ENCODE results near the gene NEK3.
"Not testable (repeated sequence)": the region's sequence is repeated elsewhere in the genome, so short reads cannot be mapped to it uniquely, and the experiment has no call there.

NEK3 gene

DNA sequence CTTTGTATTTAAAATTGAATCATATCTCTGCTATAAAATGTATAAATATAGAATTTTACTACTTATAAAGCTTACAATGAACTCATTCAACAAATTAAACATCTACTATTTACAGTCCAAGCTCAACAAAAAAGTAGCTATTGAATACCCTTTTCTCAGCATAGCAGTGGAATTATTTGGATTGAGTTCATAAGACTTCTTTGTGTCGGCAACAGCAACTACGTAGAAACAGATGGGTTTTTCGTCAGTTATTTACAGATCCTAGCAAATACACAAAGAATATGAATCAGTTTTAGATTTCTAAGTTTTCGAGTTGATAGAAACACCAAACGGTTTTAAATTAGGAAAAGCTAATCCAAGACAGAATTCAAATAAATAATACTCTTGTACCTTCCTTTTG lies 10.4 kb upstream of the NEK3 start:
- DNase-seq, result no peak

DNA sequence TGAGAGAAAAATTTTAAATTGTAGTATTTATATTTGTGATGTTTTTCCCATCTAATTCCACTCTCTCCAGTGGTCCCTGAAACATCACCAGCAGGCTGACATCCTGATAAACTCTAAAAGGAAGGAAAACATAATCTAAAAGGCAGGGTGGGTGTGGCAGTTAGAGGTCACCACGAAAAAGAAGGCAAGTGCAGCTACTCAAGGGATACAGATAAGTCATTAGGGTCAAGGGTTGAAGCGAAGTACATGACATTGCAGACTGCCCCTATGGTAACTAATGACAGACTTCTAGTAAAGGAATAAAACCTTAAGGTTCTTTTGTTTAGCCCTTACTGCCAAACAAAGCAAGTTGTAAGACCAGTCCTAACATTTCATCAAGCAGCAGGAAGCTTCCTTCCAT lies 6.0 kb upstream of the NEK3 start:
- DNase-seq, result no peak

DNA sequence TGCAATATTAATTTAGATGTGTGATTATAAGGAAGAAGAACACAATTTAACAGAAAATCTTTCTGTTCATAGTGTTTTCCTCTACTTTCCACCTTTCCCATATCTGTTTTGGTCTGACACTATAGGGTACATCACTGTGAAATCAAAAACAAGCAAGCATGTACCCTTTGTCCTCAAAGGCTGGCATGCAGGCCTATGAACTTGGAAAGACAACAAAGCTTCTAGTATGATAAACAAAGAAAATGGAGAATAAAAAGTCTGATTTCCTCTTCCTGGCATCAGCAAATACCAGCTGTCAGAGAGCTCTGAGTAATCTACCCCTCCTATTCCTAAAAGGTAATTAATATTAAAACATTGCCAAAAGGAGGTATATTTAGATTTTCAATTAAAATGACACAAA lies 5.6 kb upstream of the NEK3 start:
- DNase-seq, result no peak

DNA sequence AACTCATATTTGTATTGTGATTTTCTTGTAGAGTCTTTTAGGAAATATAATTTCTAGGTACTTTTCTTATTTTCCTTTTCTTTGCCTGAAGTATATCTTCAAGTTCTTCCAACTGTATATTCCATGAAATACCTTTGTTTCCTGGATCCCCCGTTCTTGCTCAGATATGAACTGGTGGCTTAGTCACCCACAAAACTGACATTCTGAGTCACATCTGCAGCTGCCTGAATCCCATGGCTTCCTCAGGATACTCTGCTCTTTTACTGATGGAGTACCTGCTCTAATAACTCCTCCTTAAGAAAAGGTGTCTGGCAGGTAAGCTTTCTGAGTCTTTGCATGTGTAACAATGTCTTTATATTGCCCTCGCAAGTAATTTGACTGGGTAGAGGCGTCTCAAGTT lies 4.5 kb upstream of the NEK3 start:
- not testable (repeated sequence) for DNase-seq

DNA sequence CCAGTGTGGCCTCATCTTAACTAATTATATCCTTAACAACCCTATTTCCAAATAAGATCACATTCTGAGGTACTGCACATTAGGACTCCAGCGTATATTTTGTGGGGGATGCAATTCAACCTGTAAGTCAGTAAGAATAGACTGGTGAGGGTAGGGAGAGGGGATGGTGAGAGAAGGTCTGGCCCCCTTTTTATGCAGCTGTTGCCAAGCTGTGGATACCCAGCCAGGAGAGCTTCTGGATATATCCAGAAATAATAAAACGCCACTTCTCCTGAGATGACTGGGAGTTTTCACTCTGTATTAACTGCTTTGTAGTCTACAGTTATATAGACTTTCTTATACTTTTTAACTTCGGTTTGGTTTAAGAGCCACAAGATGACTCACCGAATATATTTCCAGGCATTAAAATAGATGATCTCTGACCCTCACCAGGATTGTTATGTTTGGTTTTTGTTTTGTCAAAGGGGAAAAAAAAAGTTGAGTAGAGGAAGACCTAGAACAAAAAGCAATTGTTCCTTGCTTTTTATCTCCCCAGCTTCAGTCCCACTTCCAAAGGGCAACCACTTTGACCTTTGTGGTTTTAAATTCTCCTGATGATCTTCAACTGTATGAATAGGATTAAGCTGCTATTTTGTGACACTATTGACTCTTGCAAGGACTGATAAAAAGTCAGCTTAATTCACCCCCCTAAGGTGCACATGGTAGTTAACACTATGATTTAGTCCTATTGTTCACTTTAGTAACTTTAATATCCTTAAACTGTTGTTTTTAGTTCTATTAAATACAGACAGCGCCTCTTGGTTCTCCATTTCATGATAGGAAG lies 3.1 kb upstream of the NEK3 start:
- DNase-seq, result no peak

DNA sequence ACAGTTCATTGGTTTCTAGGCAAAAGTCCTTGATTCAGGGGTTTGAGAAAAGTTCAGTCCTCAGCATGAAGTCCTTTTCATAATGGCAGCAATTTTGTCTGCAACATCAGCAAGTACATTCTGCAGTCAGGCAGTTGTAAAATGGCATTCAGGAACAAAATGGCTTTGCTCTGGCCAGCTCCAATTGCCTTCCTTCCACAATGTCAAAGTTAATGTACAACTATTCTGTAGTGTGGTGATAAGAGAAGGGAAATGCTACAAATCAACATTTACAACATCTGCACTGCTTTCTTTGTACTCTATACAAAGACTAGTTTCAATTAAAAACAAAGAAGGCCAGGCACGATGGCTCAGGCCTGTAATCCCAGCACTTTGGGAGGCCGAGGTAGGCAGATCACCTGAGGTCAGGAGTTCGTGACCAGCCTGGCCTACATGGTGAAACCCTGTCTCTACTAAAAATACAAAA lies 1.8 kb upstream of the NEK3 start:
- DNase-seq, result no peak

DNA sequence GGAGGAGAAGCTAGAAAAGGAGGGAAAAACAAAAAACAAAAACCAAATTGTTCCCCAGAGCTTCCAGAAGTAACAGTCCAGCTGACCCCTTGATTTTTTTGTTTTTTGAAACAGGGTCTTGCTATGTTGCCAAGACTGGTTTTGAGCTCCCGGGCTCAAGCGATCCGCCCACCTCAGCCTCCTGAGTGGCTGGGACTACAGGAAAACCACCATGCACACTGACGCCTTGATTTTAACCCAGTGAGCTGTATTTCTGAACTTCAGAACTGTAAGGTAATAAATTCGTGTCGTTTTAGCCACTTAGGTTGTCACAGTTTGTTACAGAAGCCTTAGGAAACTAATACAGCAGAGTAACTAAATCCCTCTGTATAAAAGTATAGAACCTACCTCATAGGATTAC lies 1.1 kb upstream of the NEK3 start:
- no peak for DNase-seq

DNA sequence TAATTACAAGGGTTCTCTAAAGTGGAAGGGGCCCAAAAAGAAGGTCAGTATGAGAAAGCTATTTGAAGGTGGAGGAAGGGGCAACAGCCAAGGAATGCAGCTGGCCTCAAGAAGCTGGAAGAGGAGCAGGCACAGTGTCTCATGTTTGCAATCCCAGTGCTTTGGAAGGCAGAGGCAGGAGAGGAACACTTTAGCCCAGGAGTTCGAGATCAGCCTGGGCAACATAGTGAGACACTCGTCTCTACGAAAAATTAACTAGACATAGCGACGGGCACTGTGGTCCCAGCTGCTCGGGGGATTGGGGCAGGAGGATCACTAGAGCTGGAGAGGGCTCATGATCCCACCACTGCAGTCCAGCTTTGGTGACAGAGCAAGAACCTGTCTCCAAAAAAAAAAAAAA lies 656 bp upstream of the NEK3 start:
- no peak for DNase-seq

DNA sequence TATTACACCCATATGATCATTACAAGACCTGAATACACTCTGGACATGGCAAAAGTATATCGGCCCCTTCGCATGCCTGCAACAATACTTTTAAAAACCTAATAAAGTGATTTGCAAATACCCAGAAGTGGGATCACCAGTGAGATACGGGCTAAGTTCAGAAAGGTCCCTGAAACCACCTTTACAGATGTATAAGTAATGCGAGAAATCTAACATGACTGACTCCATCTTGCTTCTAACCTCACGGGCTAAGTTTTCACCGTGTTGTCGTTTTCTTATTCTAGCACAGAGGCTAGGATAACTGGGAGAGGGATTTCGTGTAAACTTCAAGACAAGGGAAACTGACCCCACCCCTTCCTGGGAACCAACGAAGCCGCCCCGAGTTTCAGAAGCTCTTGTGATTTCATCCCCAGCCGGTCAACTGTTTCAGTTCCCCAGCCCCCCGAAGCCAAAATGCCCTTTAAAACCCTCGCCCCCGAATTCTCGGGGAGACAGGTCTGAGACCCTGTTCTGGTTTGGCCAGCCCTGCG lies 703 bp downstream of the NEK3 start:
- peak; percentile 37 for DNase-seq

DNA sequence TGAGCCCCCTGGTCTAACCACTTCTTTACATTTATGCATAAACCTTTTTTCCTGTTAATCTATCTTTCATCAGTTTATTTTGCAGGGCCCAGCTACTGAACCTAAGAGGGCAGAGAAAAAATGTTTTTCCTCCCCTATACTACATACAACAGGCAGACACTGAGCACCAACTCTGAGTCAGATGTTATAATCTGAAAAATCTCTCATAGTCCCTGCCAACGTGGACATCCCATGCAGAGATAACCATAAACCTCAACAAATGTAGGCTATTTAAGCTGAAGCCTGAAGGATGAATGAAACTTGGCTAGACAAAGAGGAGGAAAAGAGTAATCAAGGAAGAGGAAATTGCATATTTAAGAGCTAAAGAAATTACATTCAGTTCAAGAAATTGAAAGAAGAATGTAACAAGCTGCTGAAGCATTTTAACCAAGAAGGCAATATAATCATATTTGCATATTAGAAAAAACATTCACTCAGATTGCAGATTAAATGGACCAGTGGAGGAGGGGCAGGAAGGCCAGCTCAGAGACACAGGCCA lies 2.6 kb downstream of the NEK3 start:
- no peak for DNase-seq

DNA sequence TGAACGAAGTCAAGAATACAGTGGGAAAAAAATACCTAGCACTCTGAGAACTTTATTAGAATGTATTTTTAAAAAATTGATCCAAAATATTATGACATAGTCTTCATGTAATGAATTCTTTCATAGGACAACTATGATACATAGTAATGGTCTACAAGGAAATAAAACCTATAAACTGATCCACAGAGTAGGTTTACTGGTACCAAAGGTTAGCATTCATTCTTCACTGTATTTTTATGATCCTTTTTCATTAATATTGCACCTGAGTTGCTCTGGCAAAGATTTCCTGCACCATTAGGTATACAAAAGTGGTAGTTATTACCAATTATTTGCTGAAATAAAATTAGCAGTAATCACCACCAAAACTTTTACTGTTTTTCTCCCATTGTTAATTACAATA lies 4.2 kb downstream of the NEK3 start:
- no peak for DNase-seq

DNA sequence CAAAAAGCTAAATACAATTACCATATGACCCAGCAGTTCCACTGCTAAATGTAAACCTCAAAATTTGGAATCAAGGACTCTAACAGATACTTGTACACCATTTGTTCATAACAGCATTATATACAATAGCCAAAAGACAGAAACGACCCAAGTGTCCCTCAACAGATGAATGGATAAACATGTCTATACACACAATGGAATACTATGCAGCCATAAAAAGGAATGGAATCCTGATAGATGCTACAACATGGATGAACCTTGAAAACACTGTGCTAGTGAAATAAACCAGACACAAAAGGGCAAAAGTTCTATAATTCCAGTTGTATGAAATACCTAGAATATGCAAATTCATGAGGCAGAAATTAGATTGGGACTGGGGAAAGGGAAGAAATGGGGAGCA lies 12.2 kb downstream of the NEK3 start:
- DNase-seq, result no peak

DNA sequence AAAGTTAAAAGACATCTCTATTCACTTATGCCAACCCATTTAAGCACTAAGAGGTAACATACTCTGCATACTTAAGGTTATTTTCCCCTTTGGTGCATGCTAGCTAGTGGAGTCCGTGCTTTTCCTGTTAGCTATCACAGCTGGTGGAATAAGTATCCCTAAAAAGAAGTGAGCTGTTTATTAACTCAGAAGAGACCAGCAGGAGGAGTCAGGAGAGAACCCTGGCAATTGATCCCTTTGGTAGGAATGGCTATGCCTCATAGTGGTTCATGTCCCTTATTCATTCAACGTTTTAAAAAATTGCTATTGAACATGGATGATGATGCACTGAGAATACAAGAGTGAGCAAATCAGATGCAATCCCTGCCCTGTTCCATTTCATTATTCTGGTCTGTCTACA lies 18.1 kb downstream of the NEK3 start:
- DNase-seq, result no peak

DNA sequence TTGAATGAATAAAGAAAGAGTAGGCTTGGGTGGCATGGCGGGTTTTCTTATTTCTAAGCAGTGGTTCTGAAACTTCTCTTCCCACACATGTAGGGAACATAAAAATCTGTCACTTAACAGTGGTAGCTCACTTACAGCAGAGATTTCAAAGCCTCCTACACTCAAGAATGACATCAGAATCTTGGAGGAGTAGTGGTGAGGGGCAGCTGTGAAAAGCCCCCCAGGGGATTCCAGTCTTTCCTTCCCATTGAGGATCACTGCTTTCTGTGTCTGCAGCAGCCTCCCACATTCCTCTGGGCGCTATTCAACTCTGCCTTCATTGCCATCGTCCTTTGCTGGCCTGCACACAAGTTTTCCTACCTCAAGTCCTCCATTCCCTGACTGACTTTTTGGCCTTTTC lies 21.9 kb downstream of the NEK3 start:
- no peak for DNase-seq

DNA sequence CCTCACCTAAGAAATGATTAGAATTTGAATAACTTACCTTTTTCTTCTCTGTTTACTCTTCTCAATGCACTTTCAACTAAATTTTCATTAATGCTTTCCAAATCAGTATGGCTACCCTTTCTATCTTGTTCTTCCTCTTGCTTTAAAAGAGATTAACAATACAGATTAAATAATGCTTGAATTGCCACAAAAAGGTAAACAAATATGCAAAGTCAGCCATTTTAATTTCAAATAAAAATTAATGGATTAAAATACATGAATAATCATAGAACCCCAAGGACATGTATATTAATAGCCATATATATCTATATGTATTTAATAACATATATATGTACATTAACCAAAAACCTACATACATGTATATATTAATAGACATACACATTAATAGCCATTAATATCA lies 22.6 kb downstream of the NEK3 start:
- no peak for DNase-seq

DNA sequence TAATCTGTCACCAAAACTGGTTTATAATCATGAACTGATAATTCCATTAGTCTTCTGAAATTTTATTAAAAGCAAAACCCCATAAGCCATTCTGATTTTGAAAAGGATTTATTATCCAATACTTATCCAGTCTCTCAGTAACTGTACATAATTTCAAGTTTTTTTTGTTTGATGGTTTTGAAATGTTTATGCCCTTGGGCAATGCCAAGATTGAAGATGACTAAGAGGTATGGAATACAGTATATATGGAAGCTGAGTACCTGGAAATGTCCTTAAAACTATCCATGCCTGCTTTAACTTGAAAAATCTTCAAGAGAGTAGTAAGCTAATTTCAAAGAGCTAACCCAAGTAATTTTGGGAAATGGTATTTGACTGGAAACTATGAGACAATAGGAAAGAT lies 28.8 kb downstream of the NEK3 start:
- DNase-seq, result no peak

DNA sequence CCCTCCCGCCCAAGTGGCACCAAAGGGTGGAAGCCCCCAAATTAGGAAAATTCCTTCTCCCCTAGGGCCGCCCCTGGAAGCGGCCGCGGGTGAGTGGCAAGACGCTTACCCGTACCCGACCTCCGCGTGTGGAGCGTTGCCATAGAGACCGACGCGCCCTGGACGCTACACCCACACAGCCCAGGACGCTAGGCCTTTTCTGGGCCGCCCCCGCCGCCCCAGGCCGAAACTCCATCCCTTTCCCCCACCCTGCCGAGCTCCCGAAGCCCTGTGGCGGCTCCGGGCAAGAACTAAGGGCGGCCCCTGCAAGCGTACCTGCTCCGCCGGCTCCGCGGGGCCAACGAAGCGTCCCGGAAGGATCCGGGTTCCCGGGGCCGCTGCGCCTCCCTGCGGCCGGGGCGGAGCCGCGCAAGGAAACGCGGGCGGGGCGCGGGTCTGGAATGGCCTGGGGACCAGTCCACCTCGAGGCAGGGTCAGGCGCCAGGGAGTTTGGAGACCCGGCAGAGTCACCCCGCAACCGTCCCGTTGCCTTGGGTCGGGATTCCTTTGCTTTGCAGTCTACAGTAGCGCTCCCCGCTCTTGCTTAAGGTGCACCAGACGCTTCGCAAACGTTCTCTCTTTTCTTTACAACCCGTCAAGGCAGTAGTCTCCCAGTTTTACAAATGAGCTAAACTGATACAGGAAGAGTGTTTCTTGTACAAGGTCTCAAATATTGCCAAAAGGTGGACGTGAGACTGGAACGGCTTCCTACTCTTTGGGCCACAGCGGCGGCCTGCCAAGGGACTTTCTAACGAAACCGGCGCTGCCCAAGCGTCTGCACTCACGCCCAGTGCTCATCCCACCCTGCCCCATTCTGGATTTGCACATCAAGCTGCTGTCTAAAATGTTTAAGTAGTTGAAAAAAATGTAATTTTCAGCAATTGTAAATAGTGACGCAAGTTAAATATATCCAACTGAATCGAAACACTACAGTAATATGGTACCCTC lies 30.4 kb downstream of the NEK3 start, which contains the start of gene NEK5:
Gene NEK5, minus strand, starts transcription at position 360 of the 987 bp plus-strand sequence. CDS start 1,591 bp downstream, outside the sequence.
- DNase-seq, result peak; percentile 70

DNA sequence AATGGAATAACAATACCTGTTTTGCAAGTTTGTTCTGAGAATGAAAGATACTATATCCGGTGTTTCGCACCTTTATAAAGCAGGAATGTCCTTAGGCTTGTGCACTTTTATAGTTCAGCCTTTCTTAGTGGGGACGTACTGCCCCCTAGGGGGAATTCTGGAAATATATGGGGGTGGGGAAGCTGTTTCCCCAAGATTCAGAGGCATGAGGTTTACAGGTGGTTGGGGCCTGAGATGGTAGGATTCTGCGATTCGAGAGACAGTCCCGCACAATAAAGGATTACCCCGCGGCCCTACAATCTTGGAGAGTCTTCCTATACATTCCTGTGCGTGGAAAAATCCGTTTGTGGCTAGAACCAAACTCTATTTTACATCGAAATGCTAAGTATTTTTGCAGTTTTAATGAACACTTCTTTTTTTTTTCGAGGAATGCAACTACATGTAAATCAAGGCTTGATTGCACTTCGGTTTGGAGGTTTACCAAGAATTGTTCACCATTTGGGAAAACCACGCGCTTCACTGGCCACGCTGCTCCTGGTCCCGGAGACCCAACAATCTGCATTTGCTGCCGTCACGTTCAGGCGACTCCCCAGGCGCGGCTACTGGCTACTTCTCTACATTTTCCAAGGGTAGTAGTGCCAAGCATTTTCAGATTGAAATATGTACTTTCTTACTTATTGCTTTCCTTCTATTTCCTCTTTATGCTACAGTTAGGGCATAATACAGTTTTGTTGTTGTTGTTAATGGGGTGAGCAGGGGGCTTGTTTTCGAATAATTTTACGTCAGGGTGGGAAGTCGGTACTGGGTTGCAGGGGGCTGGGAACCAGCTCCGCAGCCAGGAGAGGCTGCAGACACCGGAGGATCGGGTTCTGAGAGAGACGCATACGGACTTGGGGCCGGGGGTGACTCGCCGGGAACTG lies 31.4 kb downstream of the NEK3 start:
- DNase-seq, result peak; percentile 66

DNA sequence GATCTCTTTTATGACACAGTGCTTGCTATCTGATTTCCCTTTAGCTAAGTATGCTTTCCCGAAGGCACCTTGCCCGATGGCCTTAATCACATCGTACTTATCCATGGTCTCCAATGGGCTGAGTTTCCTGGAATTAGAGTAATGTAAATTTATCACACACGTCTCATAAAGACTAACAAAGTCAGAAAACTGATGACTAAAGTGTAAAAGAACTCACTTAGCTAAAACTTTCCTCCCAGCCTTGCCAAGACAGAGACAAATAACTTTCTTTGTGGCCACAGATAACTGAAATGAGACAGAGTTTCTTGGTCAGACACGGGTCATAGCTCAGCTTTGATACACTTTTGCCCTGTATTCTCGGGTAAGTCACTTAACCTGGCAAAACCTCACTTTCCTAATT lies 32.0 kb downstream of the NEK3 start:
- no peak for DNase-seq

DNA sequence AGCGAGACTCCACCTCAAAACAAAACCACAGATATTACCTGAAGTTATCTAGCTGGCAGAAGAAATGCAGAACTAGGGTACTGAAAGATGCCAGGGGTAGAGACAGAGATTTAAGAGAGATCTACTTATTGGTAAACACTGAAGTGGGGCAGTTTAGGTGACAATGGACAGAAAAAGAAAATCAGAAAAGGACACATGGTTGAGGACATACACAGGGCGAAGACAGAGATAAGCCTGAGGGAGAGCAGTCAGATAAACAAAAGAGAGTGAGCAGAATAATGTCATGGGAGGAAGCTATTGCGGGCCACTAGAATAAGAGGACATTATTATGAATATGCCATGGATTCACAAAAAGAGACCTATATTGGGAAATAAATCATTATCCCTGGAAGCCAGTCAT lies 33.9 kb downstream of the NEK3 start:
- DNase-seq, result no peak

DNA sequence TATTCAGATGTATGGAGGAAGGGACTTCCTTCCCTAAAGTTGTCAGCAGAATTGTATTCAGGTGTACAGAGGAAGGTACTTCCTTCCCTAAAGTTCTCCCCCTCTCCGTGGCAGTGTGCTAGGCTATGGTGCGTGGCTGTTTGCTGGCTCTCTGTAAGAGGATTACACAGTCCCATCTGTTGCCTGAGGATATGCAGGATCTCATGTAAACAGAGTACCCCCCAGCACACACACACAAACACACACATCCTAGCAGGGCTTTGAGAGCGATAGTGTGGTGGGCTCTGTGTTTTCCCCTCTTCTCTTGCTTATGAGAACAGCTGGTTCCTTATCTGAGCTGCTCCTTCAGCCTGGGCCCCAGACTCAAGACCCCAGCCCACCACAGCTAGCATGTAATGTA lies 40.8 kb downstream of the NEK3 start:
- no peak for DNase-seq

DNA sequence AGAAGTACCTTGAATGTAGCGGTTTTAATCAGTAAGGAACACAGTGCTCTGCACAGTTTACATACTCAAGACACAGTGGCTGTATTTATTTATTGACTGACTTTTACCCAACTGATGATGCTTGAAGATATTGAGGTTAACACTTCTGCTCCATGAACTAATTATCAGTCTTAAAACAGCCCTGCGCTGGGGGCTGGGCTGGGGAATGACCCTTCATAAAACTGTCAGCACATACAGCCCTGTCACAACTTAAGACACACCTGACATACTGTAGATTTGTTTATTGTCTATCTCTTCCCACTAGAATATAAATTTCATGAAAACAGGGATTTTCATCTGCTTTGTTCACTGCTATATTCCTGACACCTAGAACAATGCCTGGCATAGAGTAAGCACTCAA lies 41.3 kb downstream of the NEK3 start:
- DNase-seq, result no peak
